Mucosa of rectum (tissue), 2 donors: ENCODE results near the gene SSTR3.

ENCODE experiments used
- H3K27ac ChIP-seq, 2 donors: one replicate each; pipeline ENCODE4 v1.7.0; 2013; ENCODE audit warnings: inconsistent platforms in 2 of 2, low read depth in 2 of 2, low read length in 2 of 2
- H3K27me3 ChIP-seq, 2 donors: one replicate each; pipeline ENCODE4 v1.7.0; 2013; ENCODE audit warnings: low read length in 2 of 2; ENCODE audit not compliant: control insufficient read depth in 2 of 2, insufficient read depth in 2 of 2
- H3K36me3 ChIP-seq, 2 donors: one replicate each; pipeline ENCODE4 v1.7.0; 2013; ENCODE audit warnings: low read length in 2 of 2; ENCODE audit not compliant: control insufficient read depth in 2 of 2, insufficient read depth in 2 of 2
- H3K4me1 ChIP-seq, 2 donors: one replicate each; pipeline ENCODE4 v1.7.0; 2013; ENCODE audit warnings: low read length in 2 of 2, mild to moderate bottlenecking in 1 of 2; ENCODE audit not compliant: control insufficient read depth in 2 of 2, insufficient read depth in 2 of 2
- H3K4me3 ChIP-seq, 2 donors: one replicate each; pipeline ENCODE4 v1.7.0; 2013; ENCODE audit warnings: low read length in 2 of 2
- H3K9ac ChIP-seq, 2 donors: one replicate each; pipeline ENCODE4 v1.7.0; 2013; ENCODE audit warnings: low read length in 2 of 2, low read depth in 1 of 2, mild to moderate bottlenecking in 1 of 2
- H3K9me3 ChIP-seq, 2 donors: one replicate each; pipeline ENCODE4 v1.7.0; 2013; ENCODE audit warnings: low read length in 2 of 2; ENCODE audit not compliant: control insufficient read depth in 2 of 2
- donor health status: healthy.
- donor health status: Normal muscosa, but diverticular disease.

The SSTR3 gene

DNA sequence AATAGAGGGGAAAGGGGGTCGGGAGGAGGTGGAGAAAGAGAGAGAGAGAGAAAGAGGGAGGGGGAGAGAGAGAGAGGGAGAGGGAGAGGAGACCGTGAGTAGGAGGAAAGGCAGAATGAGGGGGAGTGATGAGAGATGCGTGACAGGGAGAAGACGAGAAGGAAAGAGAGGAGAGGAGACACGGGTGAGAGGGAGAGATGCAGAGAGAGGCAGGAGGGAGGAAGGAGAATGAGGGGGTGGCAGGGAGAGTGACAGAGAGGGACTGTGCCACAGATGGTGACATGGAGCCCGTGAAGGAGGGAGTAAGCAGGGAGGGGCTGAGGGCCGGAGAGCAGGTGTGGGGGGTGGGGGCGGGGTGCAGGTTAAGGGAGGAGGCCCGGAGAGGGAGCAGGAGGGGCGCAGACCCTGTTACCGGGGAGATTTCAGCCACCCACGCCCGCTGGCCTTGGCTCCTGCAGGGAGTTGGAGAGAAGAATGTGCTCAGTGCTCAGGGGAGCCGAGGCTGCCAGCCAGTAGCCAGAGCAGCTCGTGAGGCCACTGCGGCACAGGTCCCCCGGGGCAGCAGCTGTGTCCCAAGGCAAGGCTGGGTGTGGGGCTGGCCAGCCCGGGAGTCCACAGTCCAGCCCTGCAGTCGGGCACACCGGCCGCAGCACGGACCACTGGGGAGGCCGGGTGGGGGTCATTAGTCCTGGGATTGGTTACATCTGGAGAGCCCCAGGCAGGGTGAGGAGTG is at the start of gene SSTR3:
TSS of gene SSTR3 (minus strand) at position 304 of the 733 bp plus-strand sequence. CDS start 4,674 bp downstream, outside the sequence.
- no peaks in the 10 kb centered on the region for H3K9me3 ChIP-seq
- H3K36me3 ChIP-seq = no peaks in the 10 kb centered on the region
- no peak within 1 kb of the TSS for H3K4me3 ChIP-seq
- H3K27me3 ChIP-seq = no peaks in the 10 kb centered on the region
- no peaks in the 10 kb centered on the region for H3K4me1 ChIP-seq
- no peak within 1 kb of the TSS for H3K27ac ChIP-seq
- no peak within 1 kb of the TSS for H3K9ac ChIP-seq

DNA sequence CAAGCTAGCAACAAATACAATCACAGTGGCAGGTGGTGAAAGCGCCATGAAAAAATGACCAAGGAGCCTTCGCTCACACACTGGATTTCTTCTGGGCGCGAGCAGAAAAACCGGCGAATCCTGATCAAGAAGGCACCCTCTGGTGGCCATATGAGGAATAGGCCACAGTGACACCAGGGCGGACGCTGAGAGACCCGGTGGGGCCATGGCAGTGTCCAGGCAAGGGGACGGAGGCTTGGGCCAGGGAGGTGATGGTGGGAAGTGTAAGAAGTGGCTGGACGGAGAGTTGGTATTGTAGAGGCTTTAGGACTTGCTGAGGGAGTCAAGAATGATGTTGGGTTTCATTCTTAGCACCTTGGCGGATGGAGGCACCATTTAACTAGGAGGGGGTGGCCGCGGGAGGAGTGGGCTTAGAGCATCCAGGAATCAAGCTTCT is 48.6 kb upstream of the SSTR3 start:
- Histone ChIP-seq H3K27me3 (peaks cover 0 to 14% of the 10 kb centered on the region in 2 donors), H3K27ac (no peak overlapping the region), H3K4me1 (peaks cover 0 to 9% of the 10 kb centered on the region in 2 donors), H3K9ac (no peak overlapping the region), H3K9me3 (peaks cover 4 to 10% of the 10 kb centered on the region in 2 donors), H3K4me3 (no peak overlapping the region), H3K36me3 (no peaks in the 10 kb centered on the region)

DNA sequence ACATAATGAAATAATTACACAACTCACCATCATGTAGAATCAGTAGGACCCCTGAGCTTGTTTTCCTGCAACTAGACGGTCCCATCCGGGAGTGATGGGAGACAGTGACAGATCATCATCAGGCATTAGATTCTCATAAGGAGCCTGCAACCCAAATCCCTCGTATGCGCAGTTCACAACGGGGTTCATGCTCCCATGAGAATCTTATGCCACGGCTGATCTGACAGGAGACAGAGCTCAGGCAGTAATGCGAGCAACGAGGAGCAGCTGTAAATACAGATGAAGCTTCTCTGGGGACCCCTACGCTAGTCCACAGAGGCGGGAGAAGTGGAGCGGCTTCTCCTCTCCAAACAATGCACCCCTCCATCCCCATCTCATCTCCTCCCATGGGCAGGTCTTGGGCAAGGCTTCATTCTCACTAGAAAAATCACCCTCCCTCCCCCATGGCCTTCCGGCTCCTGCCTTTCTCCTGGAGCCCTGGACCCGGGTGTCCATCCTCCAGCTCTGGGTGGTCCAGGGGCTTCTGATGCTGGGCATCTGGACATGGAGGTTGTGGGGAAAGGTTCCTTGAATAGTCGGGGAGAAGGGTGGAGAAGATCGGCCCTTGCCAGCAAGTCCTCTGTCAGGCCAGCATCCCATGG is 48.0 kb upstream of the SSTR3 start:
- Histone ChIP-seq H3K4me1 (peaks cover 0 to 9% of the 10 kb centered on the region in 2 donors), H3K27me3 (peaks cover 0 to 14% of the 10 kb centered on the region in 2 donors)

DNA sequence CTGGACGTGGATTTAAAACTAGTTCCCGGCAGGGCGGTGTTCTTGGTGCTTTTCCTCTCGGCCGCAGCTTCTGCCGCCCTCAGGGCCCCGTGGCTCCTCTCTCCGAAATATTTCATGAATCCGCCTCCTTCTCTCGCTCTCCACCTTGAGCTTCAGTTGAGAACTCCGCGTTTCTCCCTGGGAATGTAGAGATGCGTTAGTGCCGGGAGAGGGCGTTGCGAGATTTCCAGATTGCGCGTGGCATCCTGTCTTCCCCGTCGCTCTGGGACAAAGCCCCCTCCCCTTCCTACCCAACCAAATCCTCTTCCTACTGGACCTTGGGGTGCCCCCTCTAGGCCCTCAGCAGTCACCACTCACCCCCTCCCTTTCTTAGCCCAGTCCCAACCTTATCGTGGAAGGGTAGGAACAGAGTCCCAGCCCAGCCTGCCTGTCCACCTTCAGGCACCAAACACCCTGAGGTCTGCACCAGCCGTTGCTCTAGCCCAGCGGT is 47.3 kb upstream of the SSTR3 start:
- Histone ChIP-seq H3K36me3 (no peaks in the 10 kb centered on the region), H3K4me3 (no peak overlapping the region), H3K9ac (no peak overlapping the region), H3K27ac (no peak overlapping the region), H3K27me3 (peaks cover 0 to 16% of the 10 kb centered on the region in 2 donors), H3K9me3 (peaks cover 4 to 8% of the 10 kb centered on the region in 2 donors), H3K4me1 (peaks cover 0 to 9% of the 10 kb centered on the region in 2 donors)

More for the DNA sequence above, 48.0 kb upstream of the SSTR3 start:
- Histone ChIP-seq H3K4me3 (no peak overlapping the region), H3K36me3 (no peaks in the 10 kb centered on the region), H3K9me3 (peaks cover 4 to 10% of the 10 kb centered on the region in 2 donors), H3K27ac (no peak overlapping the region), H3K9ac (no peak overlapping the region)

DNA sequence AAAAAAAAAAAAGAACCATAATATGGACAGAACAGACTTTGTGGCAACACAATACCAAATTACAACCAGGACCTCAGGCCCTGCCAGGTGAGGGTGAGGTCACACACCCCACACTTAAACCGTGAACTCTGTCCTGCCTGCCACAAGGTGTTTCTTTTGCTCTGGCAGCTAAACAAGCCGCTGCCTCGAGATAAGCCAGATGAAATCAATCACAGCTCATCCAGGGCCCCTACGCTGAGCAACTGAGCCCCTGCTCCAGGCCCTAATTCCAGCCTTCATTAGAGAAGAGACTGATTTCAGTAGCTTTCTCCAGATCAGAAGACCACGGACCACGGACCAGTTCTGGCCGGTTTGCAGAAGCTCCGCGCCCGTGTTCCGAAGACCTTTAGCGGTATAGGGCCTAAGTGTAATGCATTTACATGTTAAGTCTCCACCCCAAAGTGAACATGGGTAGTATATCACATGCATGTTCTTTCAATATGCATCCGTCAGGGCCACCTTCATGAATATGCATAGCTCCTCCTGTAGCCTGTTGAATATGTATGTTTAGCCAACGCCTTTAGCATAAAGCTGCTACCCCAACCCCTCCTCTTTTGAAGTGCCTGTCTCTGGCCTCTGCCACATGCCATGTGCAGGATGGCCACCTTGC is 46.6 kb upstream of the SSTR3 start:
- Histone ChIP-seq H3K9ac (no peak overlapping the region), H3K4me3 (no peak overlapping the region), H3K36me3 (no peaks in the 10 kb centered on the region), H3K4me1 (peaks cover 0 to 9% of the 10 kb centered on the region in 2 donors), H3K27me3 (peaks cover 0 to 16% of the 10 kb centered on the region in 2 donors), H3K27ac (no peak overlapping the region), H3K9me3 (peaks cover under 1% of the 10 kb centered on the region in 2 donors)

DNA sequence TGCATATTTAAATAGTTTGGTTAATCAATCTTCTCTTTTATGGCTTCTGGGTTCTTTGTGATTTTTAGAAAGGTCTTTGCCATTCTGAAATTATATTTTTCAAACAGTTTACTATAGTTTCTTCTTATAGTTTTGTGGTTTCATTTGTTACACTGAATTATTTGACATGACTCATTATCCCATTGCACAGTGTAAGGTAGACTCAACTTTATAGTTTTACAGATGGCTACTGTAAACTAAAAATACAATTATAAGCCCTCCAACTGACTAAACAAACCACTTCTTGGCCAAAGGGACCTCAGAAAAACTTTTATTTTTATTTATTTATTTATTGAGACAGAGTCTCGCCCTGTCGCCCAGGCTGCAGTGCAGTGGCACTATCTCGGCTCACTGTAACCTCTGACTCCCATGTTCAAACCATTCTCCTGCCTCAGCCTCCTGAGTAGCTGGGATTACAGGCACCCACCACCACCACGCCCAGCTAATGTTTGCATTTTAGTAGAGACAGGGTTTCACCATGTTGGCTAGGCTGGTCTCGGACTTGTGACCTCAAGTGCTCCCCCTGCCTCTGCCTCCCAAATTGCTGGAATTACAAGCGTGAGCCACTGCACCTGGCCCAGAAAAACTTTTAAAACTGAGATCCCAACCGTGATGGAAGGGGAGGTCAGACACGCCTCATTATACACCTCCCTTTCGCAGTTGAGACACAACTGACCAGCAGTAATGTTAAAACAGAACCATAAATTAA is 45.9 kb upstream of the SSTR3 start:
- Histone ChIP-seq H3K9ac (no peak overlapping the region), H3K4me1 (peaks cover 0 to 9% of the 10 kb centered on the region in 2 donors), H3K36me3 (no peaks in the 10 kb centered on the region), H3K27me3 (peaks cover 0 to 16% of the 10 kb centered on the region in 2 donors), H3K27ac (no peak overlapping the region), H3K9me3 (no peaks in the 10 kb centered on the region), H3K4me3 (no peak overlapping the region)

DNA sequence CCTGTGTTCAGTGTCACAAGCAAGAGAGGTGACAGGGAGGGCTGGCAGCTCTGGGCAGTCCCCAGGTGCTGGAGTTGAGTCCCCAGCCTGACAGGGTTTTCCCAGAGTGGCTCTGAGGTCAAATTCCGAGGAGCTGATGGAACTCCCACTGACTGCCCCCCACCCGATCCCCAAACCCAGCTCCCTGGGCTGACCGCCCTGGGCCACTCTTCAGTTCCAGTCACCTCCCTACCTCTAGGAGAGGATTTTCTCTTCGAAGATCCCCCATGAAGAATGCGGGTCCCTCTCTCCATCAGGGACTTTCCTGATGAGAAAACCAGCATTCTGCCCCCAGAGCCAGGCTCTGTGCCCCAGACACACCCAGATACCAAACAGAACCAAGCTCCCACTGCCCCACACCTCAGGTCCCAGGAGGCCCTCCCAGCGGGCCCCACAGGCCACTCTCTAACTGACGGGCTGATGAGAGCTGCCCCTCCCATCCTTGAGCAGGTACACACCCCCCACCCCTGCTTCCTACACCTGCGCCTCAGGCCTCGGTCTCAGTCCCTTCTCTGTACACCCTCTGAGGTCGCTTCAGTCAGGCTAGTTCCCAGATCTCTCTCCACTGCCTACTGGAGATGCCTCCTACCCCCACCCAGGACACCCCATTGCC is 43.9 kb upstream of the SSTR3 start:
- peaks cover 0 to 9% of the 10 kb centered on the region in 2 donors for H3K4me1 ChIP-seq
- no peak overlapping the region for H3K9ac ChIP-seq
- peaks cover 0 to 16% of the 10 kb centered on the region in 2 donors for H3K27me3 ChIP-seq
- H3K9me3 ChIP-seq = no peaks in the 10 kb centered on the region
- H3K36me3 ChIP-seq = no peaks in the 10 kb centered on the region
- no peak overlapping the region for H3K4me3 ChIP-seq
- H3K27ac ChIP-seq = no peak overlapping the region

DNA sequence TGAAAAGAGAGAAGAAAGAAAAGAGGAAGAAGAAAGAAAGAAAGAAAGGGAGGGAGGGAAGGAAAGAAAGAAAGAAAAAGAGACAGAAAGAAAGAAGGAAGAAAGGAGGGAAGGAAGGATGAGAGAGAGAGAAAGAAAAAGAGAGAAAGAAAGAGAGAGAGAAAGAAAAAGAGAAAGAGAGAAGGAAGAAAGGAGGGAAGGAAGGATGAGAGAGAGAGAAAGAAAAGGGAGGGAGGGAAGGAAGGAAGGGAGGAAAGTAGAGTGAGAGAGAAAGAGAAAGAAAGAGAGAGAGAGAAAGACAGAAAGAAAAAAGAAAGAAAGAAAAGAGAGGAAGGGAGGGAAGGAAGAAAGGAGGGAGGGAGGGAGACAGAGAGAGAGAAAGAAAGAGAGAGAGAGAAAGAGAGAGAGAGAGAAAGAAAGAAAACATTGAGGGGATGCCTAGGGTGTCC is 43.3 kb upstream of the SSTR3 start:
- no peak overlapping the region for H3K9ac ChIP-seq
- H3K4me1 ChIP-seq = peaks cover 0 to 7% of the 10 kb centered on the region in 2 donors
- peaks cover 0 to 16% of the 10 kb centered on the region in 2 donors for H3K27me3 ChIP-seq
- no peaks in the 10 kb centered on the region for H3K9me3 ChIP-seq
- H3K36me3 ChIP-seq = no peaks in the 10 kb centered on the region
- H3K4me3 ChIP-seq = no peak overlapping the region
- H3K27ac ChIP-seq = no peak overlapping the region

DNA sequence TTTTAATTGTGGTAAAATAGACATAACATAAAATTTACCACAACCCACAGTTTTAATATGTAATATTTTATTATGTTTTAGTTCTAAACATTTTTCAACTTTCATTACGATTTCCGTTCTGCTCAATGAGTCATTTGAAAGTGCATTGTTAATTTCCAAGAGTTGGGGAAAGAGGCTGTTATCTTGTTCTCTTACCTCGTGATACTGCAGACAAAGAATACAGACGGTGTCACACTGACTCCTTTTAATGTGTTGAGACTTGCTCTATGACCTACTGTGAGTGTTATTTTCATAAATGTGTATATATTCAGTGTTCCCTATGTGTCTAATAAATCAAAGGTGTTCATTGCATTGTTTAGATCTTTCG is 42.6 kb upstream of the SSTR3 start:
- Histone ChIP-seq H3K27me3 (peaks cover 0 to 13% of the 10 kb centered on the region in 2 donors), H3K36me3 (no peaks in the 10 kb centered on the region), H3K27ac (no peak overlapping the region), H3K9me3 (no peaks in the 10 kb centered on the region), H3K9ac (no peak overlapping the region), H3K4me3 (no peak overlapping the region), H3K4me1 (peaks cover 0 to 7% of the 10 kb centered on the region in 2 donors)
